ENCODE measurements around the gene RNU6-9.

The RNU6-9 gene

DNA sequence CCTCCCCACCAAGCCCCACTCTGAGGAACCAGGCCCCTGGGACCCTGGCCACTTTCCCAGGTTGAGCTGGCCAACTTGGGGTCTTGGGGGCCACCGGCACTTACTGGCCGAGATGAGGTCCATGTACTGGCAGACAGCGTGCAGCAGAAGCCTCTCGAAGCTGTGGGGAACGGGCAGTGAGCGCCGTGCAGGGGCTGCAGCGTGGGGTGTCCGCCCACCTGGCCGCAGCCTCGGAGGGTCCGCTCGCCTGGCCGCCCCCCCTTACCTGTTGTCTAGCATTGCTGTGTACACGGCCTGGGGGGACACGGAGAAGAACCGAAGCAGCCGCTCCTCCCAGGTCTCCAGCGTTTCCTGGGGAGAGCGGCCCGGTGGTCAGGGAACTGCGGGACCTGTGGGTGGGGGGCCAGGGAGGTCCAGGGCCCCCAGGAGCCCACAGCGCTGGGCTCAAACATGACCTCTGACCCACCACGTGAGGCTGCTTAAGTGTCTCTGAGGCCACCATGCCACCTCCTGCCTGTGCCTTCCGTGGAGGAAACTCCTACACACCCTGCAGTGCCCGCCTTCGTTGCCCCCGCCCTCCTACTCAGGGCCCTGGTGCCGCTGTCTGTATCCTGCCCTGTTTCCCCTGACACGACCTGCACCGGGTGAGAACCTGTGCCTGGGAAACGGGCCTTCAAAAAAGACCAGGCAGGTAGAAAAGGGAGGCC is 6.2 kb downstream of the RNU6-9 start:
- no peak for DNase-seq

DNA sequence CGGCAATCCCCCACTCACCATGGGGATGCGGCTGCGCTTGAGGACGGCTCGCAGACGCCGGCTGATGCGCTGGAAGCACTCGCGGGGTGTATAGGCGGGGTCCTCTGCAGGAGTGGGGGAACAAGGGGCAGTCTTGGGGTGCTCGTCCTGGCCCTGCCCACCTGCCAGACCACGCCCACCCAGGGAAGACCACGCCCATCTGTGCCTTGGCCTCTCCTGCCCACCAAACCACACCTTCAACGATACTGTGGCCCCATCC is 6.7 kb downstream of the RNU6-9 start:
- DNase-seq, result no peak

DNA sequence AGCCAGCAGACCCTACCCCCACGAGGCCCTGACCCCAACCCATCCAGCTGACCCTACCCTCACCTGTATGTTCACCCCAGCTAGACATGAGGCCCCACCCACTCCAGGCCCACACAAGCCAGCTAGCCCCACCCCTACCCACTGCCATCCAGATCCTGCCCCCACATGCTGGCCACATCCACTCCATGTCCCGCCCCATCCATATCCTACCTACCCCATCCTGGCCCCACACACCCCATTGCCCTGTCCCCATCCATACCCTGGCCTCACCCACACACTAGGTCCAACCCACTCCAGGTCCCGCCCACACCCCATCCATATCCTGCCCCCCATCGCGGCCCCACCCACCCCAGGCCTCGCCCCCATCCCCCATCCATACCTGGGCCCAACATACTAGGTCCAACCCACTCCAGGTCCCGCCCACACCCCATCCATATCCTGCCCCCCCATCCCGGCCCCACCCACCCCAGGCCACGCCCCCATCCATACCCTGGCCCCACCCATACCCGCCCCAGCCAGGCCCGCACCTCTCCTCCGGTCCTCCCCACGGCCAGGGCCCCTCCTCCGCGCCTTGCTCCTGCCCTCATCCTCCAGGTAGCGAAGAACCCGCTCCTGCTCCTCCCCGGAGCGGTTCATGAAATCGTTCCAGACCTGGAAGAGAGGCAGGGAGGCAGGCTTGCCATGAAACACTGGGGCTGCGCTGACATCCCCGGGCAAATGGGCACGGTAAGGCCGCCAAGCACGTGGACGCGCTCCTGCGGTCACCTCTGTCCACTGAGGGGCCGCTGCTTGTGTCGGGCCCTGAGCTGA is 7.2 kb downstream of the RNU6-9 start:
- no peak for DNase-seq

- DNase-seq, result no peak
Measured at GRCh38 chr19:901216-902092, 8.2 kb downstream of the RNU6-9 start.

GRCh38 chr19:902093-902370 is 8.7 kb downstream of the RNU6-9 start:
- DNase-seq, result no peak

DNA sequence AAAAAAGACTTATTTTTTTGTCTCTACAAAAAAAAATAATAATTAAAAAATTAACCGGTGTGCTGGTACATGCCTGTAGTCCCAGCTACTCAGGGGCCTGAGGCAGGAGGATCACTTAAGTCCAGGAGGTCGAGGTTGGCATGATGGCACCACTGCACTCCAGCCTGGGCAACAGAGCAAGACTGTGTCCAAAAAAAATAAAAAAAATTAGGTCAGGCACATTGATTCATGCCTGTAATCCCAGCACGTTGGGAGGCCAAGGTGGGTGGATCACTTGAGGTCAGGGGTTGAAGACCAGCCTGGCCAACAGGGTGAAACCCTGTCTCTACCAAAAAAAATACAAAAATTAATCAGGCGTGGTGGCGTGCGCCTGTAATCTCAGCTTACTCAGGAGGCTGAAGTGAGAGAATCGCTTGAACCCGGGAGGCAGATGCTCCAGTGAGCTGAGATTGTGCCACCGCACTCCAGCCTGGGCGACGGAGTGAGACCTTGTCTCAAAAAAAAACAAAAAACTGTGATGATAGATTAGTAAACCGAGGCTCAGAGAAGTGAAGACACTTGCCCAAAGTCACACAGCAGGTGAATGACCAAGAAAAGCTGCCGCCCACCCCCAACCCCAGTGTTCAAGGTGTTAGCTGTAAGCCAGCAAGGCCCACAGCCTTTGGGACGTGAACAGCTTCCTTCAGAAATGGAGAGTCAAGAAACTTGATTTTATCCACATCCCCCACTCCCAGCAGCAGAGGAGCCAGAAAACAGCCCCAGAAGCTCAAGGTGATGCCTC is 9.4 kb downstream of the RNU6-9 start:
- no peak for DNase-seq

GRCh38 chr19:903266-903797 is 10.0 kb downstream of the RNU6-9 start:
- no peak for DNase-seq

DNA sequence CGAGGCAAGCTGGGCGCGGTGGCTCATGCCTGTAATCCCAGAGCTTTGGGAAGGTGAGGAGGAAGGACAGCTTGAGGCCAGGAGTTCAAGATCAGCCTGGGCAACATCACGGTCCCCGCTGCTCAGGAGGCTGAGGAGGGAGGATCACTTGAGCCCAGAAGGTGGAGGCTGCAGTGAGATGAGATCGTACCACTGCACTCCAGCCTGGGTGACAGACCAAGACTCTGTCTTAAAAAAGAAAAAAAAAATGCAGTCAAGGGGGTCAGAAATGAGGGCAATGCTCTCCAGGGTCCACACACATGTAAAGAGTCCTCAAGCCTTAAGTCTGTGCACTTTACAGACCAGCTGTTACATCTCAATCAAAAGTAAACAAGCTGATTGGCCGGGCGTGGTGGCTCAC is 11.3 kb downstream of the RNU6-9 start:
- no peak for DNase-seq

- DNase-seq, result no peak
Measured at GRCh38 chr19:906480-906879, 13.2 kb downstream of the RNU6-9 start.

GRCh38 chr19:907183-907853 is 14.0 kb downstream of the RNU6-9 start:
- DNase-seq, result no peak

GRCh38 chr19:911197-912033 is 18.1 kb downstream of the RNU6-9 start:
- no peak for DNase-seq

DNA sequence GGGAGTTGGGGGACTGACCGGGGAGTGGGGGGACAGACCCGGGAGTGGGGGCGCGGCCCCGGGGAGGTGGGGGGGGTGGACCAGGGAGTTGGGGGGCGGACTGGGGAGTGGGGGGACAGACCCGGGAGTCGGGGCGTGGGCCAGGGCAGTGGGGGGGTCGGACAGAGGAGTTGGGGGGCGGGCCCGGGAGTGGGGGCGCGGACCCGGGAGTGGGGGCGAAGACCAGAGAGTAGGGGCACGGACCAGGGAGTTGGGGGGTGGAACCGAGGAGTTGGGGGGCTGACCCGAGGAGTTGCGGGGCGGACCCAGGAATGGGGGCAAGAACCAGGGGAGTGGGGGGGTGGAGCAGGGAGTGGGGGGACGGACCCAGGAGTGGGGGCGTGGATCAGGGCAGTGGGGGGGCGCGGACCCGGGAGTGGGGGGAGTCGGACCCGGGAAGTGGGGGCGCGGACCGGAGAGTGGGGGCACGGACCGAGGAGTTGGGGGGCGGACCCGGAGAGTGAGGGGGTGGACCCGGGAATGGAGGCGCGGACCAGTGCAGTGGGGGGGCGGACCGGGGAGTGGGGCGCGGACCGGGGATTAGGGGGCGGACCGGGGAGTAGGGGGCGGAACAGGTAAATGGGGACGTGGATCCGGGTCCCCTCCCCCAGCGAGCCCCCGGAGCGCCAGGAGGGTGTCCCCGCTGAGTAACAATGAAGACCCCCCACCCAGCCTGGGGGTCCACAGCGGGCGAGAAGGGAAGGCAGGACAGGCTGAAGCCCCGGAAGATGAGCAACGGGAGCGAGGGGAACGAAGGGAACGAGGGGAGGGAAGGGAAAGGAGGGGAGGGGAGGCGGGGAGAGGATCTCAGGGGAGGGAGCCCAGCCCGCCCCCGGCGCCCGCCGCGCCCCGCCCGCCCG is 19.1 kb downstream of the RNU6-9 start:
- DNase-seq, result peak in 1 of 14 donors; percentile 57

GRCh38 chr19:913080-913748 is 19.9 kb downstream of the RNU6-9 start, which contains the start of gene R3HDM4:
Gene R3HDM4, minus strand, starts transcription at chr19:913219. Its CDS starts 62 bp downstream, at chr19:913157.
- DNase-seq, result peak in 13 of 14 donors; percentile 23 to 80 (median 46)

- DNase-seq, result no peak
Measured at GRCh38 chr19:916645-917322, 23.5 kb downstream of the RNU6-9 start.

- no peak for DNase-seq
Measured at GRCh38 chr19:917323-918151, 24.3 kb downstream of the RNU6-9 start, which contains the start of gene KISS1R. Gene KISS1R, plus strand, starts transcription at chr19:917333. Its CDS starts 170 bp downstream, at chr19:917503.

- DNase-seq, result no peak
Measured at GRCh38 chr19:918152-918437, 24.8 kb downstream of the RNU6-9 start.

- DNase-seq, result no peak
Measured at GRCh38 chr19:918481-919198, 25.4 kb downstream of the RNU6-9 start.
